Glomerular visceral epithelial cell (primary cell): Measurements from ENCODE around the gene PGPEP1.
"Not testable (repeated sequence)": the region's sequence is repeated elsewhere in the genome, so short reads cannot be mapped to it uniquely, and the experiment has no call there.

Experiments
- DNase-seq: peaks from one replicate; pipeline ENCODE4 v3.0.0-alpha.2; 2016; ENCODE audit errors: extremely low spot score

PGPEP1 gene

DNA sequence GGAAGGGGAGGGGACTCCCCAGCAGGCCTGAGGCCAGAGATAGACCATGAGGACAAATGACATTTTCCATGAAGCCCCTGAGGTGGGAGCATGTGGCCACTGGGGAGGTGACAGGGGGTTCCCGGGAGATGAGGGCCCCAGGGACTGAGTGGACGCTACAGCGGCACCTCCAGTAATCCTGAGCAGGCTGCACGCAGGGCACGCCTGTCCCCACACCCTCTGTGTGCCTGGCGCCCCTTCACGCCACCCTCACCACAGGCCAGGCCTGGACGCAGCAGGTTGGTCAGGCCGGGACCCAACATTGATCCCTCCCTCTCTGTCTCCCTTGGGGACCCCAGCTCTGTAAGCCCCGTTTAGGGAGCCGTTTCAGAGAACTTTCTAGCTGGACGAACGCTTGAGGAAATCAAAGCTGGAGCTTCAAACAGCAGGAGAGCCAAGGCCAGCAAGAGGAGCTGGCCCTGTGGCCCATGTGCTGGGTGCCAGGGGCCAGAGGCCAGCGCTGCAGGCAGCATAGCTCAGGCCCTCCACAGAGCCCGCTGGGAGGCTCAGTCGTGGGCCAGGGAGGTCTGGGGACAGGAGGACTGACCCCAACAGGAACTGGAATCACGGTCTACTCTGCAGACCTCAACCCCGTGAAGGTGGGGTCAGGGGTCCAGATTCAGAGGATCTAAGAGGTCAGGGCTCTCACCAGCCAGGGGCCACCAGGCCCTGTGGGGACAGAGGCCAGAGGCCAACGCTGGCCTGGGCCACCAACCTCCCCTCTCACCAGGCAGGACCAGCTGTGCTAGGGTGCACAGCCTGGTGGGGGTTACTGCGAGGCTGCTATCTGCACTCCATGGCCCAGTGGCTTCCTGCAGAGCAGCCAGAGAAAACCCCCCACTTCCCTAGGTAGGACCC lies 32.1 kb upstream of the PGPEP1 start:
- no peak for DNase-seq

DNA sequence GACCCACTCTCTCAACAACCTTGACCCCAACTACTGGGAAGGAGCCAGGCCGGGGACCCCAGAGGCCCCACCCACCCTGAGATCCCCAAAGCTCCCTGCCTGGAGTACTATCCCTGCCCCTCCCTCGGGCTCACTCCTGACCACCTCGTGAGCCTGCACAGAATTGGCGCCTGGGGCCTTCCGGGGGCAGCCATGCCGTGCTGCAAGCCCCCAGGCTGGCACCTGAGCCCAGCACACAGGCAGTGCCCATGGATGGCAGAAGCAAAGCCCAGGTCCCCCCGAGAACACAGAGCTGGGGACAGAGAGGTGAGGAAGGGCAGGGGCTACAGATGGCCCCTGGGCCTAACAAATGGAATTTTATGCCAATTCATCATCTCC lies 31.5 kb upstream of the PGPEP1 start:
- DNase-seq, result no peak

DNA sequence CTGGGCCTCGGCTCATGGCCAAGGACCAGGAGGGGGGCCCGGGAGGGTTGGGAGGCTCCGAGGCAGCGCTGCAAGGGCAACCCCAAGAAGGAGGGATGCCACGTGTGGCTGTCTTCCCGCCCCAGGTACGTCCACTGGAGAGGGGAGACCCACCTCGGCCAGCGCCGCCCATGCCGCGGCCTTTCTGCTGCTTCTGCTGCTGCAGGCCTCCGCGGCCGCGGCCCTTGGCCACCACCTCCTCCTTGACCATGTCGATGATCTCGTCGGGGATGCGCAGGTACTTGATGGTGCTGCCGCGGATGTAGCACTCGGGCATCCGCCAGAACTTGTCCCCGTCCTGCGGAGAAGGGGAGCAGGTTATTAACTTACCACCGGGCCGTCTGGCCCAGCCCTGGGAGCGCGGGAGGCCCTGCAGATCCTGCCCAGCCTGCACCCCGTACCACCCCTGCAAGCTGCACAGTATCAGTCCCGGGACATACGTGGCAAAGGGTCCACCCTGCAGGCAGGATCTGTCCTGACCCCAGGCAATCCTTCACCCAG lies 30.8 kb upstream of the PGPEP1 start:
- DNase-seq, result no peak

DNA sequence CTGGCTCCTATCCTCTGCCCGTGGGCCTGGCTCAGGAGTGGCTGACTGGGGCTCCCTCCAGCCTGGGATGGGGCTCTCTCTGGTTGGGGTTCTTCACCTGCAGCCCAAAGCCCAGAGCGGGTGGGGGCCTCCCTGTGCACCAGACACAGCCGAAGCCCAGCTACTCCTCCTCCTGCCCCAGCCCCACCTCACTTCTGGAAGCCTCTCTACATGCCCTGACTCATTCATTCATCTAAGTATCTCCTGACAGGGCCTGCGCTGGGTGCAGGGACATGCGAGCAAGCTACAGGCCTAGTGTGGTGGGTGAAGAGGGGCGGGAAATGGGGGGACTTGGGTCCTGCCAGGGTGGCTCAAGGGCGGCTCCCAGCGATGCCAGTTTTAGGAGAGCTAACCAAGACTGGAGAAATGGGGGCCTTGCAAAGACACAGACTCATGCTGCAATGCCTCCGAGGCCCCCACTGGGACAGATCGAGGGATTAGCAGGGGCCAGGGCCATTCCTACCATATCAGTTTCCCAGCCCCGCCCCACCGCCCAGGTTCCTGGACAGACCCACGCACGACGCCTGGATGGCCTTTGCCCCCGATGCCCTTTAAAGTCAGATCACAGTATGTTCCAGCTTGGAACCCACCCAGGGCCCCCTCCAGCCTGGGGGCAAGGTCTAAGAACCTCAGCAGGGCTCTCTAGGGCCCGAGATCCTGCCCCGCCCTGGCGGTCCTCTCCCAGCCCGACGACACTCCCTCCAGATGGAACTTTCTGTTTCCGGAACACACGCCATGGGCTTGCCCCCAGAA lies 30.1 kb upstream of the PGPEP1 start:
- DNase-seq, result no peak

DNA sequence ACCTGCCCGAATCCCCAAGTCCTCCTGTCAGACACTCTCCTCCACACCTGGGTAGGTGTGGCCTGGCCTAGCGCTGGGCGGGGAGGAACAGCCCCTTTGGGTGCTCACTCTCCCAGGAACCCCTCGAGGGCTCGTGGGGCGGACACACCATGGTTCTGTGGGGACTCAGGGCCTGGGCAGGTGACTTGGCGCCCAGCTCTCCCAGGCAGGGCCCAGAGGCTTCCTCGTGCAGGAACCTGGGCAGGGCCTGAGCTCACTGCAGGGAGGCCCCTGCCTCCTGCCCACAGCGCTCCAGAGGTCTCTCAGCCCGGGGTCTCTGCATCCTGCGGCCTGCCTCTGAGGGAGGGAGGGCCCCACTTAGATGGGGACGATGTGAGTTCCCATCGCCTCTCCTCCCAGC lies 29.4 kb upstream of the PGPEP1 start:
- DNase-seq, result no peak

DNA sequence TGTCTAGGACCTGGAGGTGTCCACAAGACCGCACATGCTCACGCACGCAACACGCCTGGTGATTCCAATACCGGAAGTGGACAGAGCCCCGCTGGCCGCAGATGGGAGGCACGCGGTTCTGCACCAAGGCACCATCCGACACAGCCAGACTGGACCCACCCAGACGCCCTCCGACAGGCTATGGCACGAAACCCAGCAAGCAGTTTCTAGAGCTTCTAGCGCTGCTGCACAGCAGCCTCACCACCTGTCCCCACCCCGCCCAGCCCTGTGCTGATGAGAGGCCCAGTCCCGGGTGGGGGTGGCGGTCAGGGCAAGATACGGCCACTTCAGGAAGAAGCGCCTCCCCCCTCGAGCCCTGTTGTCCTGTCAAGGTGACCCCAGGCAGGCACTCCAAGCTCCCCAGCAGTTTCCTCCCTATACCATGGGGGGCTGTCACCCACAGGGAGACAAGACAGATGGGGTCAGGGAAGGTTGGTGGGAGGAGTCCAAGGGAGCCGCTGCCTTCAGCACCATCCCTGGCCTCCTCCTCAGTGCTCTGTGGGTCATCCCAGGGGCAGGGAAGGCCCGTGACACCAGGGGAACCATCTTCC lies 28.8 kb upstream of the PGPEP1 start:
- no peak for DNase-seq

DNA sequence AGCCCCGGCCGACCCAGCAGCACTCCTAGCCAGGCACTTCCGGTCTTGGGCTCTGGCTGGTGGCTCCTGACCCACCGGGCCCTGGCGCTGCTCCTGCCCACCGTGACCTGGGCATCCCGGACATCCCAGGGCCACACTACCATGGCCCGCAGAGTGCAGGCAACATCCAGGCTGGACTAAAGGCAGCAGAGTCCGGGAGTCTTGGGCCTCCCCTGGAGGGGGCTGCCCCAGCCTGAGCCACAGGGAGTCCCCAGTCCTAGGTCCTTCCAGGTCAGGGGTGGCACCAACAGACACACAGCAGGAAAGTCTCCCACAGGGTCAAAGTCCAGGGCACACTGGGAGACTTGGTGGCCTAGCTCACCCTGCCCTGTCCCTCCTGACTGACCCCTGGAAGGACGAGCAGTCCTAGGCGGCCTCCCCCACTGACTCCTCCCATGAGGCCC lies 28.3 kb upstream of the PGPEP1 start:
- DNase-seq, result no peak

DNA sequence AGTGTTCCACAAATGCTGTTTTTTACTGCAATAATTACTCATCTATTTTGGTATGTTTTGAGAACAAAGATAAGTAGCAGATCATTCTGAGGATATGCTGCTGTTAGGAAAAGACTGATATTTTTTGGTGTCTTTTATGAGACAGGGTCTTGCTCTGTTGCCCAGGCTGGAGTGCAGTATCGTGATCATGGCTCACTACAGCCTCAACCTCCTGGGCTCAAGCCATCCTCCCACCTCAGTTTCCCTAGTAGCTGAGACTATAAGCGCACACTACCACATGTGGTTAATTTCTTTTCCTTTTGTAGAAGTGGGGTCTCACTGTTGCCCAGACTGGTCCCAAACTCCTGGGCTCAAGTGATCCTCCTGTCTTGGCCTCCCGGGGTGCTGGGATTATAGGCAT lies 27.0 kb upstream of the PGPEP1 start:
- DNase-seq, result no peak

DNA sequence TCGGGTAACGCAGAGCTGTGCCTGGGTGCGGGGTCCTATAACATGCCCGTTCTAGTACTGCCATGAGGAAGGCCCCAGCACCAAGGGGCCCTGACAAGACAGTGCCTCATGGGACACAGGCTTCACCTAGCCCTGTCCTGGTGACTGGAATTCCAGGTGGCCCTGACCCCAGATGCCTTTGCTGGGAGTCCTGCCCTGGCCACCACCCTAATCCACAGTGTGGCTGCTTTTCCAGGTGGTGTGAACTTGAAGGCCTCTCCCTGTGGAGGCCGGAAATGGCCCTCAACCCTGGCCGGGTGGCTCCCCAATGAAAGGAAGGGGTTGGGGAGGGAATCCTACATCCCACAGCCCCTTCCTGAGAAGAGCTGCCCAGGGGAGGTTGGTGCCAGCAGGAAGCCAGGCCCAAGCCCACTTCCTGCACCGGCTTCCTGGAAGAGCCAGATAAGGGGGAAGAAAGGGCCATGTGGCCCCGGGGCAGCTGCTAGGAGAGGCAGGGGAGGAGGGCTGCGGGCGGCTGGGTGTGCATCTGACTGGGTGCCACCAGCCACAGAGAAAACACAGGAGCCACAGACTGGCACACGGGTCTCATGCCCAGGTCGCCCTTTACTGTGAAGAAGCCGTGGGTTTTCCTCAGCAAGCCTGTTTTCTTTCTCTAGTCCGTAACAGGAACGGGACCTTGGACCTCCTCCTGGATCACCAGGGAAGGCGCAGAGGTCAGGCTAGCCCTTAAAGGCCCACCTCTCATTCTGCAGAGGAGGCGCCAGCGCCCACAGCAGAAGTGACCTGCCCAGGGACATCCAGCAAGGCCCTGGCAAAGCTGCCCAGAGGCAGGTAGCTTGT lies 22.2 kb upstream of the PGPEP1 start:
- DNase-seq, result no peak

DNA sequence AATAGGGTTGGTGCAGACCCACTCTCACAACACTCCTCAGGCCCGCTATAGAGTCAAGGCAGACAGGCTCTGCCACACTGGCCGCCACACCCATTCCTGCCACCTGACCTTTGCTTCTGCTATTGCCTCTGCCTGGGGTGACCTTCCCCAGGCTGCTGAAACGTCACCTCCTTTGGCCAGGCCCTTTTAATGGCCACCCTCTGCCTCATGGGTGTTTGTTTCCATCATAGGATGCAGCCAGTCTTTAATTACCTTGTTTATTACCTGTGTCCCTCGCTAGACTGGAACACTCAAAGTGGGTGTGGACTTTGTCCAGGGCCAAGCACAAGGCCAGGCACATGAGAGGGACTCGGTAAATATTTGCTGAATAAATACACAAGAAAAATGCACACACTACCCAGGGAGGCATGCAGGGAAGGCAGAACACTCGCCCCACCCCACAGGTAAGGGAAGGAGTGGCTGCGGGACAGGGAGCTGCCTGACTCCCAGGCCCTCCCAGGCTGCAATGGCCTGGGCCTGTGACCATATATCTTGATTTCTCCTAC lies 20.7 kb upstream of the PGPEP1 start:
- DNase-seq, result no peak

DNA sequence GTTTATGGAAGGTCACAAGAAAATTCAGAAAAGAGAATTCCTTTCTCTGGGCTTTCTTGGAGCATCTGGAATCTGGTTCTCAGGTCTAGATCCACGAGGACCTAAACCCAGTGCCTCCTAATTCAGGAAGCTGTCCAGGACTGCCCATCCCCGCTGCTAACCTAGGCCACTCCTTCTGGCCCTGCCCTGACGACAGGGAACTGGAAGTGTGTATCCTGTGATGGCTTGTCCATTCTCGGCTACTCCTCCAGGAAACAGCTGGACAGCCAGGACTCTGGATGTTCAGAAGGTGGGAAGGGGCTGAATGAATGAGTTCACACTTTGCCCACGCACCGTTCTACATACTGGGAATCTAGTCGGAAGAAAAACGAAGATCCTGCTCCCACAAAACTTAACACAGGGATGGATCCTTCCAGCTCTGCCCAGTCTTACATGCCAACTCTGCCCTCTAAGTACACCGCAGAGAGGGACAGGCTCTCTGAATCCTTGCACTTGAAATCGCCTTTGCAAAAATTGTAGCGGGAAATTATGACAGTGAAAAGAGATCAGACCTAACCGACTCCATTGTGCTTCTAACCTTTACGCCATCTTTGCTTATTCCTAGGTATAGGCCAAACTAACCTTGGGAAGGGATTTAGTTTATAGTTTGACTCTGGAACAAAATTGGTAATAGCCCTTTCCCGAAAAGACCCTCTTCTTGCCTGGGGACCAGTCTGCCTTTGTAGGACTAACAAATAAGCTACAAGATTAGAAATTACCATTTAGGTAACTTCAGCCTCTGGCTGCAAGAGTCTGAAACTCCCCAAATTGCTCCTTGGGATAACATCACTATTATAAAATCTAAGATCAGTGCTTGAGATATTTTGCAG lies 19.3 kb upstream of the PGPEP1 start:
- no peak for DNase-seq

DNA sequence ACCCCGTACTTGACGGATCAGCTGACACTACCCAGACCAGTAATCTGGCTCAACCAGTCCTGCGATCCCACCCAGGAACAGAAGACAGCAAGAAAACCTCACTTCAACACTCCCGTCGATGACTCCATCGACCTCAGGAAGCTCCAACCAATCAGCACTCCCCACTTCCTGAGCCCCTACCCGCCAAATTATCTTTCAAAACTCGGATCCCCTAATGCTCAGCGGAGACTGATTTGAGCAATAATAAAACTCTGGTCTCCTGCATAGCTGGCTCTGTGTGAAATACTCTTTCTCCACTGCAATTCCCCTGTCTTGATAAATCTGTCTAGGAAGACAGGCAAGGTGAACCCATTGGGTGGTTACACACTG lies 18.7 kb upstream of the PGPEP1 start:
- no peak for DNase-seq

DNA sequence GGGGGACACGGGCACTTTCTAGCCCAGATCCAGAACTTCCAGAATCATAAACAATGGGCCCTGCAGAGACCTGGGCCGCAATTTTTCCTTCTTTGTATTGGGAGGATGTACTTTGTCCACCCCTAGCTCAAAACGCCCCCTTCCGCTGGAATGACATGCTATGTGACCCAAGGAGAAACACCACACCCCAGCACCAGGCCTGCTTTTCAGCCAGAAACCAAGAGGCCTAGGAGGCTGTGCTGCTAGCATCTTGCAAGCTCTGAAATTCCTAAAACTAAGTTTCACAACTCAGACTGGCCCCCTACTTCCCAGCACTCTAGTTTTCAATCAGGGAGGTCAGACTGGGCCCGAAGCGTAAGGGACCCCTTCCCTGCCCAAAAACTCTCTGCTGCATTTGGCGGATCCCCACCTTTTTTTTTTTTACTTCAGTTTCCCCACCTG lies 18.1 kb upstream of the PGPEP1 start:
- peak; percentile 60 for DNase-seq

DNA sequence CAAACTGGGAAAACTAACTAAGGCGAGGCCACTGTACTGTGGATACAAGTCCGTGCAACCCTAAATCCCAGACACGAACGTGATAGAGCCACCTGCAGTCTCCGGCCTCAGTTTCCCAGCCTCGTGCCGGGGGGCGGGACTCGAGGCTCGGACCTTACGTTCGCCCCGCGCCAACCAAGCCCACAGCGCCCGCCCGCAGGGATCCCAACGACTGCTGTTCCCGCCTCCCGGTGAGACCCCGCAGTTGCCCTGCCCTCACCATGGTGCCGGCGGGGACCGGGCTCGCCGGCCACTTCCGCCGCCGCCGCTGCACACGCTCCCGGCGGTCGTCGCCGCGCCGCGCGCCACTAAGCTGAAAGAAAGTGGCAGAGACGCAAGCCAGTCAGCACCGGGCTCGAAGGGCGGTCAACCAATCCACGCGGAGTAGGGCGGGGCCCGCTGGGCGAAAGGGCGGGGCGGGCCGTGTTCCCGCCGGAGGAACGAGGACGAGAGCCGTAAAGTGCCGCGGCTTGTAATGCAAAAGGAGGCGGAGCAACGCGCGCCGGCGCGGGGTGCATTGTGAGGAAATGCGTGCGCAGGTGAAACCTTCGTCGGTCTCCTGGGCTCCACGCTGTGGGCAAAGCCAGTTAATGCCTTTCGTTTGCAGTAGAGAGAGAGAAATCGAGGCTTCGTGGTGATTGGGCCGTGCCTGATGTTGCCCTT lies 17.5 kb upstream of the PGPEP1 start, which contains the start of gene LSM4:
LSM4 (minus strand) TSS at position 318 of the 702 bp plus-strand sequence; CDS start at position 262, 56 bp downstream.
- DNase-seq, result peak; percentile 98

DNA sequence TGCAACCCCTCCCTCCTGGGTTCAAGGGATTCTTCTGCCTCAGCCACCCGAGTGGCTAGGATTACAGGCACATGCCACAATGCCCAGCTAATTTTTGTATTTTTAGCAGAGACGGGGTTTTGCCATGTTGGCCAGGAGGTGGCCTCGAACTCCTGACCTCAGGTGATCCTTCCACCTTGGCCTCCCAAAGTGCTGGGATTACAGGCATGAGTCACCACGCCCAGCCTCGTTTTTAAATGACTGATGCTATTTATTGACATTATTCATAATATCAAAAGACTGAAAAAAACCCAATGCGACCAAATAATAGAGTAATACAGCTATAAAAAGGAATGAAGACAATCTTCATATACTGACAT lies 16.0 kb upstream of the PGPEP1 start:
- DNase-seq, result not testable (repeated sequence)

DNA sequence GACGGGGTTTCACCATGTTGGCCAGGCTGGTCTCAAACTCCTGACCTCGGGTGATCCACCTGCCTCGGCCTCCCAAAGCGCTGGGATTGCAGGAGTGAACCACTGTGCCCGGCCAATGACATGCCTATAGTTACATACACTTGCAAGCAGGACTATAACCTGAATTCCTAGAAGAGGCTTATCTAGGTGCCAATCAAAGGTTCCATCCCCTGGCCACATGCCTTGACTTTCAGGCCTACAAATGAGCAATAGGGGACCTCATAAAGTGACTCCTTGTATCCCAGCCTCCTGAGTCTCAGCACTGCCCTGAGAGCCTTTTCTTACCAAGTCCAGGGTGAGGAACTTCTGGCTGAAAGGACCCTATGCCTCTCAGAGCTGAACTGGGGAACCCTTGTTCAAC lies 13.6 kb upstream of the PGPEP1 start:
- no peak for DNase-seq

DNA sequence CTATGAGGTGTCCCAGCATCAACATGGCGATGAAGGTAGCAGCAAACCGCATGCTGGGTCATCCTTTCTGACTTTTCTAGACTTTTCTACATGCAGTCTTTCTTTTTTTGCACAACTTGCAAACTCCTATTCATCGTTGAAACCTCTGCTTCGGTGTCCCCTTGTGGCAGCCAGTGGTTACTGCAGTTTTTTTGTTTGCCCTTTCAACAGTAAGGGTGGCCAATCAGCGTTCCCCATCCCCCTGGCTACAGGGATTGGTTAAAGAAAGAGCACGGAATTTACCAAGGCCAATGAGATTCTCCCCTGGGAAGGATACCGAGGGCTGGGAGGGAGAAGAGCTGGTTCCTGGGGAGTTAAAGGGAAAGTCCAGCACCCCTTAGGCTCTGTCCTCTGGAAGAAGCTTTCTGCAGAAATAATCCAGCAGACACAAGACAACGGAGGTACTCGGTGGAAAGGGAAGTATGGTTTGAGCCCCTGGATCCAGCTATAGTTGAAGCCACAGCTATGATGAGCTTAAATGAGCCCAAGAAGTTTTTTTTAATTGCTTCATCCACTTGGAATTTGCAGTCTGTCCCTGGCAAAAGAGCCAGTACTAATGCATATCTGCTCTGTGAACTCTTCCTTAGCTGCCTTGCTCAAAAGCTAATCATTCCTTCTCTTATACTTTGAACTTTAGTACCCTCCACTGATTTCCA lies 11.9 kb upstream of the PGPEP1 start:
- peak; percentile 96 for DNase-seq

DNA sequence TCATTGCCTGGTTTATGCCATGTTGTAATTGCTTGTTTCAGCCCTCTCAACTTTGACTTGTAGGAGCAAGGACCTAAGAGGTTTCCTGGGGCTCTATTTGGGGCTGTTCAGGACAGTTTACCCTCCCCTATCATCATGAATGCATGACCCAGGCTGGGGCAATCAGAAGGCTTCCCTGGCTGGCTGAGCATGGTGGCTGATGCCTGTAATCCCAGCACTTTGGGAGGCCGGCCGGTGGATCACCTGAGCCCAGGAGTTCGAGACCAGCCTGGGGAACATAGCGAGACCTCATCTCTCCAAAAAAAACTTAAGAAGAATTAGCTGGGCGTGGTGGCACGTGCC lies 11.4 kb upstream of the PGPEP1 start:
- no peak for DNase-seq

DNA sequence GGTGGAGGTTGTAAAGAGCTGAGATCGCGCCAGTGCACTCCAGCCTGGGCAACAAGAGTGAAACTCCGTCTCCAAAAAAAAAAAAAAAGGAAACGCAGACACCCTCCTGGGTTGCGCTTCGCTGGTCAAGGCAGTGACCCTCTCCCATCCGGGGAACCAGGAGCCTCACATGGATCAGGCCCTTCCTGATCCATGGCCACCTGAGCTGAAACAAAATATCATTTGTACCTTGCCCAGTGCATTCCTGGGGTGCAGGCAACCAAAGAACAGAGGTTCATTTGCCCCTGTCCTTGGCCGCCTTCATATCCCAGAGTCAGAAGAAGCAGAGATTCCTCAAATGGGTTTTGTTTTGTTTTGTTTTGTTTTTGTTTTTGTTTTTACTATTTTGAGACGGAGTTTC lies 9.5 kb upstream of the PGPEP1 start:
- no peak for DNase-seq
